ENCODE data around the gene VPS52. TPM values are rescaled to one million over a fixed set of nuclear protein-coding genes. Genes with fewer than 3 reads are reported as not detected.

The VPS52 gene
- total and polyA plus RNA-seq, 9 of the 15 experiments (the other 6 are each of a cell fraction or from before 2014, with no cell fraction given), result 24.4 to 103 (median 40.2) TPM

GRCh38 chr6:33248932-33249731 lies 22.5 kb downstream of the VPS52 start (continued):
- no peak for TF ChIP-seq ZBTB43 (CRISPR knock-in tag; IDR thresholded peaks at IDR 0.05)
- TF ChIP-seq ZBTB5 (IDR thresholded peaks at IDR 0.05), result 0 out of 2 replicates have a peak, but pooled peaks have one; percentile 42
- TF ChIP-seq SMARCA5 (IDR thresholded peaks at IDR 0.05), result no peak
- TF ChIP-seq MXI1 (IDR thresholded peaks at IDR 0.05; ENCODE audit: low read depth, low read length), result 0 out of 2 replicates have a peak, but pooled peaks have one; percentile 9
- no peak for TF ChIP-seq MECOM (CRISPR knock-in tag; IDR thresholded peaks at IDR 0.05)
- 0 out of 2 replicates have a peak, but pooled peaks have one; percentile 49 for TF ChIP-seq ZSCAN29 (IDR thresholded peaks at IDR 0.05)
- TF ChIP-seq CGGBP1 (CRISPR knock-in tag; IDR thresholded peaks at IDR 0.05), result no peak
- no peak for TF ChIP-seq PRPF4 (IDR thresholded peaks at IDR 0.05; ENCODE audit: insufficient read depth, low read depth, low read length, poor library complexity, severe bottlenecking)
- TF ChIP-seq GABPA (tag; conservative IDR thresholded peaks at IDR 0.05; ENCODE audit: low read depth), result peak; percentile 18
- no peak for TF ChIP-seq ZNF551 (CRISPR knock-in tag; IDR thresholded peaks at IDR 0.05)
- no peak for TF ChIP-seq ZEB2 (IDR thresholded peaks at IDR 0.05)
- TF ChIP-seq MEF2A (IDR thresholded peaks at IDR 0.05; ENCODE audit: control insufficient read depth, low read depth, low read length), result no peak
- 0 out of 4 replicates have a peak, but pooled peaks of 1 of the 2 experiments have one; percentile 28 for TF ChIP-seq CSDE1 (IDR thresholded peaks at IDR 0.05)
- no peak for TF ChIP-seq ZNF280B (CRISPR knock-in tag; IDR thresholded peaks at IDR 0.05)
- TF ChIP-seq SMARCC2 (IDR thresholded peaks at IDR 0.05; ENCODE audit: low read depth), result no peak
- TF ChIP-seq ESRRB (CRISPR knock-in tag; IDR thresholded peaks at IDR 0.05; ENCODE audit: borderline replicate concordance), result 0 out of 2 replicates have a peak, but pooled peaks have one; percentile 53
- no peak for TF ChIP-seq TCF7L2 (IDR thresholded peaks at IDR 0.05; ENCODE audit: low read depth, low read length)
- TF ChIP-seq KAT8 (IDR thresholded peaks at IDR 0.05; ENCODE audit: low read depth), result no peak
- peak; percentile 95 for TF ChIP-seq ESRRA (IDR thresholded peaks at IDR 0.05; ENCODE audit: borderline replicate concordance, low read depth)
- TF ChIP-seq KLF1 (tag; IDR thresholded peaks at IDR 0.05), result no peak
- no peak for TF ChIP-seq PREB (CRISPR knock-in tag; IDR thresholded peaks at IDR 0.05)
- no peak for TF ChIP-seq POLR3A (IDR thresholded peaks at IDR 0.05; ENCODE audit: borderline replicate concordance, extremely low read depth, insufficient read depth, insufficient read length)
- TF ChIP-seq PTTG1 (tag; IDR thresholded peaks at IDR 0.05; ENCODE audit: low read depth), result no peak
